MM.1S (cell line): ENCODE results near the gene EID2B.

Source experiments
- DNase-seq: peaks from one replicate; pipeline ENCODE4 v3.0.0-alpha.2; 2015
- H2AFZ ChIP-seq: fragments of 300-600 bp; sonication (generic); 2 replicates; pipeline ENCODE4 v1.6.0; 2016; ENCODE audit warnings: antibody characterized with exemption, low read length
- H3F3A ChIP-seq: fragments of 300-600 bp; sonication (generic); 2 replicates; pipeline ENCODE4 v1.6.1; 2016; ENCODE audit warnings: mild to moderate bottlenecking, antibody characterized with exemption, low read length, moderate library complexity, mixed read lengths; ENCODE audit not compliant: insufficient read depth
- H3K27ac ChIP-seq: fragments of 300-600 bp; sonication (generic); 2 replicates; pipeline ENCODE4 v1.5.1; 2016; ENCODE audit warnings: mild to moderate bottlenecking, low read length
- H3K27me3 ChIP-seq: fragments of 300-600 bp; sonication (generic); replicated peaks from 2 replicates; pipeline ENCODE4 v1.6.0; 2016; ENCODE audit warnings: low read length; ENCODE audit not compliant: insufficient read depth
- H3K36me3 ChIP-seq: fragments of 300-600 bp; sonication (generic); replicated peaks from 2 replicates; pipeline ENCODE4 v1.6.1; 2016; ENCODE audit warnings: mild to moderate bottlenecking, low read length, mixed read lengths; ENCODE audit not compliant: insufficient read depth
- H3K4me1 ChIP-seq: fragments of 300-600 bp; sonication (generic); 2 replicates; pipeline ENCODE4 v1.6.1; 2016; ENCODE audit warnings: low read length, mixed read lengths
- H3K4me2 ChIP-seq: fragments of 300-600 bp; sonication (generic); 2 replicates; pipeline ENCODE4 v1.6.0; 2016; ENCODE audit warnings: low read depth, low read length
- H3K4me3 ChIP-seq: fragments of 300-600 bp; sonication (generic); 2 replicates; pipeline ENCODE4 v1.5.1; 2016; ENCODE audit warnings: low read length, mixed read lengths
- H3K79me2 ChIP-seq: fragments of 300-600 bp; sonication (generic); 2 replicates; pipeline ENCODE4 v1.6.1; 2016; ENCODE audit warnings: mixed run types, low read length, mixed read lengths
- H3K9ac ChIP-seq: fragments of 300-600 bp; sonication (generic); 2 replicates; pipeline ENCODE4 v1.6.1; 2016; ENCODE audit warnings: low read length, mixed read lengths
- H3K9me2 ChIP-seq: fragments of 300-600 bp; sonication (generic); replicated peaks from 2 replicates; pipeline ENCODE4 v1.6.1; 2016; ENCODE audit warnings: mild to moderate bottlenecking, low read length, mixed read lengths; ENCODE audit not compliant: insufficient read depth
- H3K9me3 ChIP-seq: fragments of 300-600 bp; sonication (generic); replicated peaks from 2 replicates; pipeline ENCODE4 v1.6.1; 2016; ENCODE audit warnings: mild to moderate bottlenecking, low read length, mixed read lengths; ENCODE audit not compliant: insufficient read depth
- H4K20me1 ChIP-seq: fragments of 300-600 bp; sonication (generic); 2 replicates; pipeline ENCODE4 v1.6.1; 2016; ENCODE audit warnings: mild to moderate bottlenecking, low read length, moderate library complexity, mixed read lengths; ENCODE audit not compliant: insufficient read depth
- CTCF ChIP-seq: fragments of 300-600 bp; sonication (generic); IDR thresholded peaks from 2 replicates; pipeline ENCODE4 v1.5.1; 2016; ENCODE audit warnings: antibody characterized with exemption, low read length, mixed read lengths
- EZH2 ChIP-seq: fragments of 300-600 bp; sonication (generic); optimal IDR thresholded peaks from 2 replicates; pipeline ENCODE3; 2017; ENCODE audit warnings: low read depth, mild to moderate bottlenecking, antibody characterized with exemption, low read length, mixed read lengths
- EZH2phosphoT487 ChIP-seq: fragments of 300-600 bp; sonication (generic); IDR thresholded peaks from 2 replicates; pipeline ENCODE4 v1.6.1; 2018; ENCODE audit warnings: antibody characterized with exemption, low read length

EID2B gene

GRCh38 chr19:39542206-39542605 is 9.6 kb upstream of the EID2B start:
- H3K9me3 ChIP-seq: no peaks in the 10 kb centered on the region
- no peaks in the 10 kb centered on the region for H3F3A ChIP-seq
- no peaks in the 10 kb centered on the region for H3K9me2 ChIP-seq
- peaks cover 15% of the 10 kb centered on the region for H3K79me2 ChIP-seq
- no peak for TF ChIP-seq EZH2phosphoT487
- TF ChIP-seq EZH2: no peak
- TF ChIP-seq CTCF: no peak
- H3K36me3 ChIP-seq: no peaks in the 10 kb centered on the region
- no peak overlapping the region for H3K4me3 ChIP-seq
- H3K27me3 ChIP-seq: 0 out of 2 replicates have a peak, but pooled peaks cover 3% of the 10 kb centered on the region
- no peak overlapping the region for H2AFZ ChIP-seq
- no peak overlapping the region for H3K27ac ChIP-seq
- H3K4me2 ChIP-seq: no peak overlapping the region
- peaks cover 8% of the 10 kb centered on the region for H3K4me1 ChIP-seq
- no peak overlapping the region for H3K9ac ChIP-seq
- DNase-seq: no peak
- H4K20me1 ChIP-seq: no peaks in the 10 kb centered on the region

GRCh38 chr19:39540333-39540673 is 7.7 kb upstream of the EID2B start:
- DNase-seq: no peak
- Histone ChIP-seq H3K36me3 (no peaks in the 10 kb centered on the region), H3K4me2 (peak overlapping the region; percentile 56; the same call in 1 of the 2 replicates), H3K27ac (no peak overlapping the region), H2AFZ (peak overlapping the region; percentile 49), H3K4me1 (peaks cover 8% of the 10 kb centered on the region), H4K20me1 (no peaks in the 10 kb centered on the region), H3K4me3 (peak overlapping the region; percentile 95), H3K9ac (0 out of 2 replicates have a peak overlapping the region, but pooled peaks have one; percentile 89), H3K79me2 (peaks cover 15% of the 10 kb centered on the region), H3F3A (no peaks in the 10 kb centered on the region), H3K9me3 (no peaks in the 10 kb centered on the region), H3K27me3 (no peaks in the 10 kb centered on the region), H3K9me2 (no peaks in the 10 kb centered on the region)
- TF ChIP-seq EZH2: no peak
- TF ChIP-seq EZH2phosphoT487: no peak
- TF ChIP-seq CTCF: no peak

DNA sequence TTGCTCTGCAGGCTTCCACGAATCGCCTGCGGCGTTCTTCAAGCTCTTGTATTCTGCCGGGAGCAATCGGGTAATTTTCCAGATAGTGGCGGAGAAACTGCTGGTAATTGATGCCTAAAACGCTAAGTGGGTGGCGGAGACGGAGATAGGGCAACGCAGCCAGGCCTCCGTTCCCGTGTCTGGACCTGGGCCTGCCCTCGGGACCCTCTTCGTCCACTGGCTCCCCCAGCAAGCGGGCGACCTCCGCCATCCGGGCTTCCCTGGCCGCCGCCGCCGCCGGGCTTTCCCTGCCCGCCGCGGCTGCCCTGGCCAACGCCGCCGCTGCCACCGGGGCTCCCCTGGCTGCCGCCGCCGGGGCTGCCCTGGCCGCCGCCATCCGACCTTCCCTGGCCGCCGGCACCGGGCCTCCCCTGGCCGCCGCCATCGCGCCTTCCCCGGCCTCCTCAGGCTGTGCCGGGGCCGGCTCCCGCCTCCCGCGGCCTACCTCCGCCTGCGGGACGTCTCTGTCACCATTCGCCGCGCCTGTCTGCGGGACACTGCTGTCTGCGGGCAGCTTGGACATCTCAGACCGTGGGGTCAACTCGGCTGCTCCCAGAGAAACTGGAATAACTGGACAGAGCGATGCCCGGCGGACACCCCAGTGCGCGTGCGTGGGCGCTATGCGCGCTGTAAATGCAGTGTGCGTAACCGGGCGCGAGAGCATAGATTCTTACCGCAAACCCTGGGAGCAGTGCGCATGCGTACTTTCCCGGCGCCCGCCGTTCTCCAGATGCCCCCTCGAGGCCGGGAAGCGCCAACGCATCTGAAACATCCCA is 7.1 kb upstream of the EID2B start, which contains the start of gene EID2:
Gene EID2 (minus strand): TSS at position 644 of the 815 bp plus-strand sequence. CDS start 82 bp downstream, at position 562.
- TF ChIP-seq CTCF (peak; percentile 78), EZH2 (no peak), EZH2phosphoT487 (no peak)
- H2AFZ ChIP-seq: peak within 1 kb of the TSS; percentile 92
- peak within 1 kb of the TSS; percentile 46; the same call in 1 of the 2 replicates for H3K27ac ChIP-seq
- no peaks in the 10 kb centered on the region for H3K9me2 ChIP-seq
- H4K20me1 ChIP-seq: no peaks in the 10 kb centered on the region
- no peaks in the 10 kb centered on the region for H3K27me3 ChIP-seq
- H3K36me3 ChIP-seq: no peaks in the 10 kb centered on the region
- H3K4me1 ChIP-seq: peaks cover 8% of the 10 kb centered on the region
- H3K79me2 ChIP-seq: peaks cover 15% of the 10 kb centered on the region
- DNase-seq: peak; percentile 94
- H3K9ac ChIP-seq: peak within 1 kb of the TSS; percentile 89
- H3K4me3 ChIP-seq: peak within 1 kb of the TSS; percentile 95
- peak within 1 kb of the TSS; percentile 87 for H3K4me2 ChIP-seq
- no peaks in the 10 kb centered on the region for H3K9me3 ChIP-seq
- no peaks in the 10 kb centered on the region for H3F3A ChIP-seq
